SKM-1 (cell line): Measurements from ENCODE around the gene CNGB1.

Experiments used
- DNase-seq: peaks from one replicate; lab custom pipeline; 2025; ENCODE audit not compliant: unreplicated experiment; lab: John Stamatoyannopoulos, UW

Gene CNGB1

GRCh38 chr16:57834936-57835335 lies 136.0 kb downstream of the CNGB1 start:
- DNase-seq, result no peak
